Muscle layer of colon (tissue), 2 donors: ENCODE data around the gene C4BPB.

Experiments
- H3K27ac ChIP-seq: one replicate; pipeline ENCODE4 v1.7.0; 2013; ENCODE audit warnings: low read depth, mild to moderate bottlenecking, low read length, moderate library complexity
- H3K27me3 ChIP-seq, 2 donors: one replicate each; pipeline ENCODE4 v1.7.0; 2013; ENCODE audit warnings: low read length in 2 of 2, mild to moderate bottlenecking in 2 of 2; ENCODE audit not compliant: insufficient read depth in 2 of 2, control insufficient read depth in 1 of 2
- H3K36me3 ChIP-seq: one replicate; pipeline ENCODE4 v1.7.0; 2013; ENCODE audit warnings: mild to moderate bottlenecking, low read length; ENCODE audit not compliant: insufficient read depth
- H3K4me1 ChIP-seq: one replicate; pipeline ENCODE4 v1.7.0; 2013; ENCODE audit warnings: mild to moderate bottlenecking, low read length; ENCODE audit not compliant: insufficient read depth
- H3K4me3 ChIP-seq, 2 donors: one replicate each; pipeline ENCODE4 v1.7.0; 2013; ENCODE audit warnings: low read length in 2 of 2, low read depth in 1 of 2, mild to moderate bottlenecking in 1 of 2, moderate library complexity in 1 of 2
- H3K9ac ChIP-seq: one replicate; pipeline ENCODE4 v1.7.0; 2013; ENCODE audit warnings: low read length
- H3K9me3 ChIP-seq: one replicate; pipeline ENCODE4 v1.7.0; 2013; ENCODE audit warnings: mild to moderate bottlenecking, low read length
- donor health status: abdominal sarcoma.
- donor health status: Adenocarcinoma of cecum.

Gene C4BPB

DNA sequence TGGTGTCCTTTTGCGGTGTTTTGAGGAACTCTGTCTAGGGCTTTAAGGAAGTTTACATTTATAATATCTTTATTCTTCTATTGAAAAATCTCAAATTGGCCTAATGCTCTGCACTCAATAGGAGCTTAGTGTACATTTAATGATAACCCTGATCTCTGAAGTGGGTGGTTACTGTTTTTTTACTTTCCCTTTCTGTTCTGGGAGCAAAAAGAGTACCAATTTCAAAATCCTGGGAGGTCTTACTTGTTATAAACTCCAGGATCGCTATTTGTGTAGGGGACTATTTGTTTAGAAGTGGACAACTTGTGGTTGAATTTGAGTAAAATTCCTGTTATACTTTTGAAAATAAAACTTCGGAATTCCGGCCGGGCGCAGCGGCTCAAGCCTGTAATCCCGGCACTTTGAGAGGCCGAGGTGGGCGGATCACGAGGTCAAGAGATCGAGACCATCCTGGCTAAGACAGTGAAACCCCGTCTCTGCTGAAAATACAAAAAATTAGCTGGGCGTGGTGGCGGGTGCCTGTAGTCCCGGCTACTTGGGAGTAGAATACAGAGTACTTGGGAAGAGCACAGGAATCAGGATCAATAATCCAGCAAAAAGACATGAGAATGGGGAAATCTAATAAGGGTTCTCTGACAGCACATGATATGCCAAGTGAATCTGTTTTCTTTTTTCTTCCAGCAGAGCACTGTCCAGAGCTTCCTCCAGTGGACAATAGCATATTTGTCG lies 1.1 kb downstream of the C4BPB start:
- Histone ChIP-seq H3K27me3 (no peaks in the 10 kb centered on the region), H3K4me3 (no peak overlapping the region), H3K27ac (no peak overlapping the region), H3K9ac (no peak overlapping the region), H3K36me3 (no peaks in the 10 kb centered on the region), H3K9me3 (no peaks in the 10 kb centered on the region), H3K4me1 (no peaks in the 10 kb centered on the region)

GRCh38 chr1:207091200-207091908 lies 2.7 kb downstream of the C4BPB start:
- no peaks in the 10 kb centered on the region for H3K36me3 ChIP-seq
- H3K27ac ChIP-seq = no peak overlapping the region
- no peak overlapping the region for H3K9ac ChIP-seq
- no peaks in the 10 kb centered on the region for H3K27me3 ChIP-seq
- no peak overlapping the region for H3K4me3 ChIP-seq
- no peaks in the 10 kb centered on the region for H3K4me1 ChIP-seq
- H3K9me3 ChIP-seq = no peaks in the 10 kb centered on the region

GRCh38 chr1:207093944-207094343 lies 5.3 kb downstream of the C4BPB start:
- Histone ChIP-seq H3K27ac (no peak overlapping the region), H3K27me3 (no peaks in the 10 kb centered on the region), H3K4me3 (no peak overlapping the region), H3K9me3 (no peaks in the 10 kb centered on the region), H3K4me1 (no peaks in the 10 kb centered on the region), H3K9ac (no peak overlapping the region), H3K36me3 (no peaks in the 10 kb centered on the region)

- no peak overlapping the region for H3K4me3 ChIP-seq
- no peaks in the 10 kb centered on the region for H3K27me3 ChIP-seq
- no peak overlapping the region for H3K9ac ChIP-seq
- H3K9me3 ChIP-seq = no peaks in the 10 kb centered on the region
- H3K4me1 ChIP-seq = no peaks in the 10 kb centered on the region
- H3K36me3 ChIP-seq = no peaks in the 10 kb centered on the region
- H3K27ac ChIP-seq = no peak overlapping the region
Measured at GRCh38 chr1:207097871-207098324, 9.2 kb downstream of the C4BPB start.

DNA sequence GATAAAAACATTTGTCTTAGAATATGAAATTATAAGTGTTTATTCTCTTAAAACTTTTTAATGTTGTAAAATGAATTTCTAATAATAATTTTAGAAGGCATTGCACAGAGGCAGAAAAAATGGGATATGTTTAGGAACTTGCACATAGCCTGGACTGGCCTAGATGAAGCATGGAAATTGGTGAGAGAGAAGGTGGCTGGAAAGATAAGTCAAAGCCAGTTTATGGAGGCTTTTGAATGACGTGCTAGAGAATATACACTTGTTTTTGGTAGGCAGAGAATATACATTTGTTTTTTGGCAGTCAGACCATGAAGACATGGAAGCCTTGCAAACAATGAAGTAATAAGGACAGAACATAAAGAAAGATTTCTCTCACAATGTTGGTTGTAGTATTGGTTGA lies 13.1 kb downstream of the C4BPB start:
- Histone ChIP-seq H3K27me3 (no peaks in the 10 kb centered on the region), H3K36me3 (no peaks in the 10 kb centered on the region), H3K4me1 (no peaks in the 10 kb centered on the region), H3K27ac (no peak overlapping the region), H3K9ac (no peak overlapping the region), H3K4me3 (no peak overlapping the region), H3K9me3 (no peaks in the 10 kb centered on the region)

DNA sequence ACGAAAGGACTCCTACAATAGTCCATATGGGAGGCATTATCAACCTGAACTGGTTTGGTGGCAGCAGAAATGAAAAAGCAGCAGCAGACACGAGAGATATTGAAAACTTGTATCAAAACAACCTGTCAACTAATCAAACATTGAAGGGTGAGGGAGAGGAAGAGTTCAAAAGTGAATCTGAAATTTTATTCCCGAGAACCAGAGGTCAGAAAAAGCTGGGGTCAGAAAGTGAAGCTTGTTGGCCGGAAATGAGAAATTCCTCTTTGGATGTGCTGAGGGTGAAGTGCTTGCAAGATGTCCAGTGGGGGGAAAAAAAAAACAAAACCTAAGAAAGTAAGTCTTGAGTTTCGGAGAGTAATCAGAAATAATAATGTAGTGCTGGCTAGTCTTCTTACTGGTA lies 13.5 kb downstream of the C4BPB start:
- Histone ChIP-seq H3K4me1 (no peaks in the 10 kb centered on the region), H3K27me3 (no peaks in the 10 kb centered on the region), H3K9me3 (no peaks in the 10 kb centered on the region), H3K27ac (no peak overlapping the region), H3K9ac (no peak overlapping the region), H3K36me3 (no peaks in the 10 kb centered on the region), H3K4me3 (no peak overlapping the region)

DNA sequence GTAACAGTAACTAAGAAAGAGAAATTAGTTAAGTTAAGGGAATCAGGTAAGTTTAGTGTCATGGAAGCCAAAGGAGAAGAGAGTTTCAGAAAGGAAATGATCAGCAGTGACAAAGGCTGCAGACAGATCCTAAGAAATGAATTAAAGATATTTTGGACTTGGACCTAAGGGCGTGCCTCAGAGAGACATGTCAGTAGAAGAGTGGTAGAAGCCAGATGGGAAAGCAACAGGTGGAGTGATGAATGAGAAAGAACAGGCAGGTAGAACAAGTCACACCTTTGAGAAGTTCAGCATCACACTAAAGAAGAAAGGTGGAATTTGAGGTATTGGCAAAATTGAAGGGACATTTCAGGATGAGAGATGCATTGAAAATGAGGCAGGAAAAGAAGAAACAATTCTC lies 14.0 kb downstream of the C4BPB start:
- H3K27me3 ChIP-seq = no peaks in the 10 kb centered on the region

DNA sequence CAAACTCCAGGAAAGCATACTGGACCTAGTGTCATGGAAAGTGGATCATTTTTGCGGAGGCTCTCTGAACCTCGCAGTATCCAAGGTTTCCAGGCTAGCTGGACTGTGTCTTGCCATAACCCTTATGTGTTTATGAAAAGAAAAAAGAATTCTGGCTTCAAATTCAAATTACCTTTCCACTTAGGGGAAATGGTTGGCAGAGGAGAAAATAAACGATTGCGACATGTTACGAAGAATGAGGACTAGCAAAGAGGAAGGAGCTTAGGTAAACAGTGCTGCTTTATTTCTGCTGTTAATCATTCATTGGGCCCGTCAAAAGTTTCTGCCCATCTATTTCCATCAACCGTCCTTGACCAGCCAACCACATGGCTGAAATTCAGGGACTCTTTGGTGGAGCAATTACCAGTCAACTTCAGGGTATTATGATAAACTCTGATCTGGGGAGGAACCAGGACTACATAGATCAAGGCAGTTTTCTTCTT lies 15.3 kb downstream of the C4BPB start, which contains the start of gene C4BPA:
Gene C4BPA, plus strand, starts transcription at position 342 of the 482 bp plus-strand sequence. CDS start 8,793 bp downstream, outside the sequence.
- no peak within 1 kb of the TSS for H3K4me3 ChIP-seq
- H3K9me3 ChIP-seq = no peaks in the 10 kb centered on the region
- H3K27ac ChIP-seq = no peak within 1 kb of the TSS
- no peaks in the 10 kb centered on the region for H3K36me3 ChIP-seq
- no peaks in the 10 kb centered on the region for H3K4me1 ChIP-seq
- no peak within 1 kb of the TSS for H3K9ac ChIP-seq
- H3K27me3 ChIP-seq = no peaks in the 10 kb centered on the region

More for the DNA sequence above, 14.0 kb downstream of the C4BPB start:
- H3K27ac ChIP-seq = no peak overlapping the region
- no peak overlapping the region for H3K9ac ChIP-seq
- H3K9me3 ChIP-seq = no peaks in the 10 kb centered on the region
- H3K4me1 ChIP-seq = no peaks in the 10 kb centered on the region
- H3K36me3 ChIP-seq = no peaks in the 10 kb centered on the region
- no peak overlapping the region for H3K4me3 ChIP-seq

GRCh38 chr1:207109004-207109403 lies 20.3 kb downstream of the C4BPB start:
- no peak overlapping the region for H3K9ac ChIP-seq
- no peaks in the 10 kb centered on the region for H3K4me1 ChIP-seq
- no peaks in the 10 kb centered on the region for H3K27me3 ChIP-seq
- H3K4me3 ChIP-seq = no peak overlapping the region
- no peak overlapping the region for H3K27ac ChIP-seq
- no peaks in the 10 kb centered on the region for H3K9me3 ChIP-seq
- H3K36me3 ChIP-seq = no peaks in the 10 kb centered on the region

- no peaks in the 10 kb centered on the region for H3K9me3 ChIP-seq
- no peak overlapping the region for H3K9ac ChIP-seq
- H3K36me3 ChIP-seq = no peaks in the 10 kb centered on the region
- no peak overlapping the region for H3K4me3 ChIP-seq
- H3K27ac ChIP-seq = no peak overlapping the region
- no peaks in the 10 kb centered on the region for H3K4me1 ChIP-seq
- no peaks in the 10 kb centered on the region for H3K27me3 ChIP-seq
Measured at GRCh38 chr1:207112616-207113296, 24.1 kb downstream of the C4BPB start.

DNA sequence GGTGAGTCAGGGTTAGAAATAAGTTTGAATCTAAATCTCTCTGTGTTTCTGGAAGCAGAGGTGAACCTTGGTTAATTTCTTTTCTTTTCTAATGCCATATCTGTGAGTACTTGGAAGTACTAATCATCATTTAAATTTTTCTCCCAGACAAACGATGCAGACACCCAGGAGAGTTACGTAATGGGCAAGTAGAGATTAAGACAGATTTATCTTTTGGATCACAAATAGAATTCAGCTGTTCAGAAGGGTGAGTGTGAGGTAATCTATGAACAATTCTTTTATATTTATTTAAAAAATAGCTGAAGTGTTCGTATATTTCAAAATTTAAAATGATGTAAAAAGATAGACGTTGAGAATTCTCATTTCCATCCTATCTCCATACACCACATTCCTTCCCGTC lies 26.6 kb downstream of the C4BPB start:
- no peak overlapping the region for H3K27ac ChIP-seq
- no peaks in the 10 kb centered on the region for H3K36me3 ChIP-seq
- H3K4me1 ChIP-seq = no peaks in the 10 kb centered on the region
- H3K27me3 ChIP-seq = no peaks in the 10 kb centered on the region
- H3K9me3 ChIP-seq = no peaks in the 10 kb centered on the region
- no peak overlapping the region for H3K9ac ChIP-seq
- H3K4me3 ChIP-seq = no peak overlapping the region
